Spleen (tissue), 7 donors: Measurements from ENCODE around the gene PKP4.

Experiments
- POLR2A ChIP-seq, 3 donors: fragments of 450-650 bp; IDR thresholded peaks; one replicate each; pipeline ENCODE4 v1.5.1; 2017; ENCODE audit warnings: antibody characterized with exemption in 3 of 3, mild to moderate bottlenecking in 1 of 3
- POLR2AphosphoS5 ChIP-seq, 3 donors: sonication (generic); formaldehyde crosslinking; IDR thresholded peaks; one replicate each; pipeline ENCODE4 v1.5.1; 2017; ENCODE audit warnings: antibody characterized with exemption in 3 of 3
- TF ChIP-seq, protein P1 (sequence below), 11 experiments: fragments of 200-600 bp in 7 of 11; fragments of 450-650 bp in 4 of 11; sonication (generic) in 4 of 11; IDR thresholded peaks in 8 of 11; conservative IDR thresholded peaks in 3 of 11; 1 replicate in 7 of 11; 2 replicates in 4 of 11; pipeline versions ENCODE4 v1.4.0 to v1.8.0; 2016 to 2021; ENCODE audit warnings: antibody characterized with exemption in 11 of 11, inconsistent platforms in 4 of 11, mild to moderate bottlenecking in 1 of 11
- donor health status: DM: no; HTN: no; CAD: no; lungs with moderate emphysema.
- donor health status: DM: no; HTN: no; CAD: no.
- donor health status: DM: no; HTN: no; CAD: no.

DNA sequence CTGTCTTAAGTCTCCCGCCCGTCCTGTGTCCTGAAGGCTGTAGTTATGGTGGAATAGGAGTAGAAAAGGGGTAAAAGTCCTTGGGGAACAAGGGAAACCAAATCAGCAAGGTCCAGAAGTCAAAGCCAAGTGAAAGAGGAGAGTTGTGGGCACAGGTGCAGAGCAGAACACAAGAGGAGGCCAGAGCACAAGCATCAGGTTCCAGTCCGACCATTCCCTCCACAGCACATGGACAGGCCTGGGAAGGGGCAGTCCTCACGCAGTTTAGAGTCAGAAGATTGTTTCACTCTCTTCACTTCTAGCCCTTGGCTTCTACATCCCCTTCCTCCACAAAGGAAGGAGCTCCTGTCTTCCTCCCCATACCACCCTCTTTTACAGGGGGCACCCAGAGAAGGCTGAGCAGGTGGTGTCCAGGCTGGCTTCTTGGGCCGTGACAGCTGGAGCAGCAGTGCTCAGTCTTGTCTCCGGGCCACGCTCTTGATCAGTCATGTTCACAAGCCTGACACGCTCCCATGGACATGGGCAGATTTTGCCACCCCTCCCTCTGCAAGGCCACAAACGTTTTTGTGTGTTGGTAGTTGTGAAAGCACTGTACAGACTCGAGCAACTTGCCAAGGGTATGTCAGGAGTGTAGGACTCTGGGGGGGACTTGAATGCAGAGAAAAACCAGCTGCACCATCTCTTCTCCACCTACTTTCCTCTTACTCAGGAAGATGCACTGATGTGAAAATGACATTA is 199.9 kb downstream of the PKP4 start:
- TF ChIP-seq, protein P1, sequence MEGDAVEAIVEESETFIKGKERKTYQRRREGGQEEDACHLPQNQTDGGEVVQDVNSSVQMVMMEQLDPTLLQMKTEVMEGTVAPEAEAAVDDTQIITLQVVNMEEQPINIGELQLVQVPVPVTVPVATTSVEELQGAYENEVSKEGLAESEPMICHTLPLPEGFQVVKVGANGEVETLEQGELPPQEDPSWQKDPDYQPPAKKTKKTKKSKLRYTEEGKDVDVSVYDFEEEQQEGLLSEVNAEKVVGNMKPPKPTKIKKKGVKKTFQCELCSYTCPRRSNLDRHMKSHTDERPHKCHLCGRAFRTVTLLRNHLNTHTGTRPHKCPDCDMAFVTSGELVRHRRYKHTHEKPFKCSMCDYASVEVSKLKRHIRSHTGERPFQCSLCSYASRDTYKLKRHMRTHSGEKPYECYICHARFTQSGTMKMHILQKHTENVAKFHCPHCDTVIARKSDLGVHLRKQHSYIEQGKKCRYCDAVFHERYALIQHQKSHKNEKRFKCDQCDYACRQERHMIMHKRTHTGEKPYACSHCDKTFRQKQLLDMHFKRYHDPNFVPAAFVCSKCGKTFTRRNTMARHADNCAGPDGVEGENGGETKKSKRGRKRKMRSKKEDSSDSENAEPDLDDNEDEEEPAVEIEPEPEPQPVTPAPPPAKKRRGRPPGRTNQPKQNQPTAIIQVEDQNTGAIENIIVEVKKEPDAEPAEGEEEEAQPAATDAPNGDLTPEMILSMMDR (IDR thresholded peaks at IDR 0.05 in 8 of 11, conservative IDR thresholded peaks at IDR 0.05 in 3 of 11), result no peak
- no peak for TF ChIP-seq POLR2A (IDR thresholded peaks at IDR 0.05)
- no peak for TF ChIP-seq POLR2AphosphoS5 (IDR thresholded peaks at IDR 0.05)
